GM19099 (cell line): Measurements from ENCODE around the gene PUS1.

Experiments
- POLR2A ChIP-seq: IDR thresholded peaks from 3 replicates; pipeline ENCODE4 v1.6.1; 2011; ENCODE audit warnings: low read depth; ENCODE audit not compliant: insufficient read length; ENCODE audit errors: extremely low read depth

PUS1 gene

GRCh38 chr12:131910302-131911027 lies 18.6 kb upstream of the PUS1 start:
- no peak for TF ChIP-seq POLR2A

- no peak for TF ChIP-seq POLR2A
Observed at GRCh38 chr12:131911028-131911650, 17.9 kb upstream of the PUS1 start.

- TF ChIP-seq POLR2A: no peak
Observed at GRCh38 chr12:131911851-131912477, 17.1 kb upstream of the PUS1 start.

GRCh38 chr12:131912518-131913274 lies 16.4 kb upstream of the PUS1 start:
- no peak for TF ChIP-seq POLR2A

- TF ChIP-seq POLR2A: no peak
Observed at GRCh38 chr12:131913666-131914065, 15.4 kb upstream of the PUS1 start.

GRCh38 chr12:131914179-131914702 lies 14.8 kb upstream of the PUS1 start:
- TF ChIP-seq POLR2A: no peak

GRCh38 chr12:131915000-131915689 lies 13.9 kb upstream of the PUS1 start:
- no peak for TF ChIP-seq POLR2A

GRCh38 chr12:131915823-131916222 lies 13.3 kb upstream of the PUS1 start:
- TF ChIP-seq POLR2A: no peak

GRCh38 chr12:131916306-131917138 lies 12.6 kb upstream of the PUS1 start:
- TF ChIP-seq POLR2A: no peak

GRCh38 chr12:131917139-131917710 lies 11.9 kb upstream of the PUS1 start:
- TF ChIP-seq POLR2A: no peak

- TF ChIP-seq POLR2A: no peak
Observed at GRCh38 chr12:131917711-131918306, 11.3 kb upstream of the PUS1 start.

GRCh38 chr12:131918311-131919050 lies 10.6 kb upstream of the PUS1 start:
- TF ChIP-seq POLR2A: no peak

GRCh38 chr12:131919051-131919347 lies 10.1 kb upstream of the PUS1 start:
- TF ChIP-seq POLR2A: no peak
